Nucleus accumbens (tissue), 56 donors: ENCODE measurements around the gene SDHB.
"Not testable (repeated sequence)": the region's sequence is repeated elsewhere in the genome, so short reads cannot be mapped to it uniquely, and the experiment has no call there.

Source experiments
- DNase-seq, 56 donors: peaks; one replicate each; lab custom pipeline; 2025; lab: John Stamatoyannopoulos, UW

The SDHB gene

GRCh38 chr1:17078991-17079868, 25.4 kb upstream of the SDHB start:
- DNase-seq = no peak

GRCh38 chr1:17075470-17076255, 21.8 kb upstream of the SDHB start:
- DNase-seq = no peak

- no peak for DNase-seq
Observed at GRCh38 chr1:17071794-17072193, 18.0 kb upstream of the SDHB start.

- no peak for DNase-seq
Observed at GRCh38 chr1:17070163-17070525, 16.3 kb upstream of the SDHB start.

- no peak for DNase-seq
Observed at GRCh38 chr1:17069452-17070162, 15.8 kb upstream of the SDHB start.

GRCh38 chr1:17068789-17069188, 15.0 kb upstream of the SDHB start:
- no peak for DNase-seq

- peak in 14 of 56 donors; percentile 5 to 65 (median 24) for DNase-seq
Observed at GRCh38 chr1:17067465-17068240, 13.8 kb upstream of the SDHB start.

GRCh38 chr1:17067069-17067426, 13.2 kb upstream of the SDHB start:
- no peak for DNase-seq

- no peak for DNase-seq
Observed at GRCh38 chr1:17066361-17067068, 12.7 kb upstream of the SDHB start.

- no peak for DNase-seq
Observed at GRCh38 chr1:17065666-17066065, 11.8 kb upstream of the SDHB start.

GRCh38 chr1:17062751-17063150, 8.9 kb upstream of the SDHB start:
- DNase-seq = not testable (repeated sequence)

GRCh38 chr1:17061892-17062291, 8.1 kb upstream of the SDHB start:
- no peak for DNase-seq

- DNase-seq = no peak
Observed at GRCh38 chr1:17061486-17061885, 7.7 kb upstream of the SDHB start.

GRCh38 chr1:17060306-17060749, 6.5 kb upstream of the SDHB start:
- DNase-seq = peak in 3 of 56 donors; percentile 34 to 50 (median 45)

GRCh38 chr1:17059391-17060305, 5.8 kb upstream of the SDHB start:
- DNase-seq = peak in 52 of 56 donors; percentile 16 to 82 (median 63)

GRCh38 chr1:17056551-17056950, 2.7 kb upstream of the SDHB start:
- DNase-seq = no peak

- no peak for DNase-seq
Observed at GRCh38 chr1:17055801-17056200, 2.0 kb upstream of the SDHB start.

GRCh38 chr1:17053086-17053684, 647 bp downstream of the SDHB start:
- DNase-seq = no peak
